Subcutaneous adipose tissue (tissue), 4 donors: ENCODE measurements around the gene RIPK4. TPM values are rescaled to one million over a fixed set of nuclear protein-coding genes. Genes with fewer than 3 reads are reported as not detected.

Experiments
- CTCF ChIP-seq: fragments of 450-650 bp; IDR thresholded peaks from one replicate; pipeline ENCODE4 v1.5.1; 2016; ENCODE audit warnings: low read depth, mild to moderate bottlenecking, control low read depth, antibody characterized with exemption, moderate library complexity
- total RNA-seq, 4 donors: library from RNA; depleted of rRNA; stranded (reverse); fragments of >200 nt; gene quantifications; one replicate each; pipeline ENCODE4 v1.1.0, GENCODE V29; 2016

Gene RIPK4
- total RNA-seq, 4 donors from 2014 or later: 0.16 TPM; not detected in 3

GRCh38 chr21:41706678-41707077 lies 60.2 kb downstream of the RIPK4 start:
- no peak for TF ChIP-seq CTCF

DNA sequence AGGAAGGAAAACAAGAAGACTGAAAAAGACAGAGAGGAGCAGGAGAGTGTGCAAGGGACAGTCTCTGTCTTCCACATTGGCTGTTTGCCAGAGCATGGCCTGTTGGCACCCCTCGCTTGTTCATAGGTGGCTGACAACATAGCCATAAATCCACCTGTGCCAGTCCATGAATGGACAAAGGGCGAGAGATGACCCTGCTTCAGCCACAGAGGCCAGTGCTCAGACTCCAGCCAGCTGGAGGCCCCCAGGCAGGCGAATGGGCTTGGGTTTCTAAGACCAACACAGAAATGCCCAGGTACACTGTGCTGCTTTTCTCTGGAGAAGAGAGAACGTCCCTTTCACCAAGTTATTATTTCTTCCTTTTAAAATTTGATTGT lies 60.6 kb downstream of the RIPK4 start:
- TF ChIP-seq CTCF: no peak

DNA sequence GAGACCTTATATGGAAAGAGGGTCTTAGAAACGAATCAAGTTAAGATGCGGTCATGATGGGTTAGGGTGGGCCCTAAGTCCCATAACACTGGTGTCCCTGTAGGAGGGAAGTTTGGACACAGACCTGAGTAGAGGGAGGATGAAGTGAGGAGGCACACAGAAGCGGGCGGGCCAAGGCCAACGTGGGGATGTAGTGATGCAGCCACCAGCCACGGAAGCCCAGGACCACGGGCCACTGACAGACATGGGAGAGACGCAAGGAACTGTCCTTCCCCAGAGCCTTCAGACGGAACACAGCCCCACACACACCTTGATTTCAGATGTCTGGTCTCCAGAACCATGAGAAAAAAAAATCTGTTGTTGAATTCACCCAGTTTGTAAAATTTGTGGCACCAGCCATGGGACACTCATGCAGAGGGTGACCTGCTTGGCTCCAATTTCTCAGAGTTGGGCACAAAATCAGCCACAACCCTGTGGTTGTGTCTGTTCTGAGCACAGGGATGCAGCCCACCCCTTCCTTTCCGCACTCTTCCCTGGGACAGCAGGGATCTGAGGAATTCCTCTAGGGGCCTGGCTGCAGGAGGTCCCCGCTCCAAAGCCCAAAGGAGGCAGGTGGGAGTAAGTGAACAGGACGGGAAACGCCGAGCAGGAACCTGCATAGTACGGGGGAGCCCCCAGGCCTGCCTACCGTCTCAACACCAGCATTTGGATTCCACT lies 61.1 kb downstream of the RIPK4 start:
- no peak for TF ChIP-seq CTCF

- no peak for TF ChIP-seq CTCF
Measured at GRCh38 chr21:41703857-41704501, 62.9 kb downstream of the RIPK4 start.

DNA sequence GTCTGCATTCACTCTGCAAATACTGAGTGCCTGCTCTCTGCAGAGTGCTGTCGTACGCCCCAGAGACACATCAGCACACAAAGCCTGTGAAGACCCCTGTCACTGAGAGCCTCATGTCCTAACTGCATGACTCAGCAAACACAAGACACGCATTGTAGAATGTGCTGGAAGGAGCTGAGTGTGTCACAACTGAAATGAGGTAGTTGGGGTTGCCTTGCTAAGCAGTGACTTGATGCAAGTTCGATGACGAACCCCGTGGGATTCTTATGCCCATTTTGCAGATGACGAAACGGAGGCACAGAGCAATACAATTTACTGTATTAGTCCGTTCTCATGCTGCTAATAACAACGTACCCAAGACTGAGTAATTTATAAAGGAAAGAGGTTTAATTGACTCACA lies 65.1 kb downstream of the RIPK4 start:
- TF ChIP-seq CTCF: no peak

DNA sequence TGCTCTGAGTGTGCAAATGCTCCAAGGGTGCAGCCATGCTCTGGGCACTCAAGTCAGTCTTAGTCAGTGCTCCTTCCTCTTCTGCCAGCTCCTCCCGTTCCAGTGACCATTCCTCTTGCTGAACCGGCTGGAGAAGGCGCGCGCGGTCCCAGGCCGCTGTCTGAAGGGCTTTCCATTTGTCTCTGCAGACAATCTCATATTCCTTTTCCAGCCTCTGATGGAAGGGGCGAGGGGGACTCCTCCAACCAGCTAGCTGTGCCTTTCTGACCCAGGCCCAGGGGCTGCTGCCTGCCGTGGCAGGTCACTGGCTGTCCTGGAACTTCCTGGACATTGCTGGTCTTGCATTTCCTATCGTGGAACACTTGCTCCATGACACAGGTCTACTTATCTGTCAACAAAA lies 67.5 kb downstream of the RIPK4 start:
- no peak for TF ChIP-seq CTCF

DNA sequence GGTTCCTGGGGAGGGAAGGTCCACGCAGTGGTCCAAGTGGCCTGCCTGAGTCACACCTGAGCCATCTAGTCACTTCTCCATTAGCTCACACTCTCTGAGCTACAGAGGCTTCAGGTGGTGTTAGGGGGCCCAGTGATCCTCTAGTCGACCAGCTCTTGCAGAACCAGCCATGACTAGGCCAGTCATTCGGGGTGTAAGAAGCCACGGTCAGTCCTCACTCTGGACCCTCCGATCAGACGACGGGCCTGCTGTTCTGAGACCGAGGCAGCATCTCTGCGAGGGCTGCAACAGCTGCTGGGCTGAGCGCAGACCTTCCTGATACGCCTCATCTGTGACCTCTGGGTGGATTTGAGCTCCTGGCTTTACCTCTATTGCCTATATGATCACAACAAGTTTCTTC lies 68.8 kb downstream of the RIPK4 start:
- TF ChIP-seq CTCF: no peak
